Measurements from ENCODE around the gene LFNG.

Gene LFNG

GRCh38 chr7:2527505-2528467 lies 8.2 kb downstream of the LFNG start:
- Histone ChIP-seq H3K27ac (ENCODE audit: low read depth, low read length) (no peak overlapping the region), H2BK120ac (ENCODE audit: insufficient read depth, low read length, poor library complexity) (no peak overlapping the region), H3K36me3 (ENCODE audit: control insufficient read depth in 1 of 2, insufficient read depth in 2 of 2, low read length in 2 of 2) (peaks cover 35 to 38% of the 10 kb centered on the region in 2 experiments), H2AFZ (ENCODE audit: insufficient read depth, low read length, poor library complexity) (no peak overlapping the region), H3K4me3 (ENCODE audit: low read depth, low read length) (no peak overlapping the region), H2AK5ac (ENCODE audit: low read length) (no peak overlapping the region), H3K9me3 (ENCODE audit: insufficient read depth, low read depth, low read length) (peaks cover 2% of the 10 kb centered on the region), H3K27me3 (ENCODE audit: insufficient read depth, low read length) (no peaks in the 10 kb centered on the region), H4K12ac (ENCODE audit: low read depth, low read length) (no peak overlapping the region), H2BK5ac (ENCODE audit: low read depth, low read length, poor library complexity) (no peak overlapping the region), H2BK12ac (ENCODE audit: low read length) (no peak overlapping the region), H3K4ac (ENCODE audit: low read depth, low read length) (no peak overlapping the region), H3K4me1 (ENCODE audit: control insufficient read depth in 1 of 2, insufficient read depth in 2 of 2, low read length in 2 of 2) (peaks cover 42 to 47% of the 10 kb centered on the region in 2 experiments), H3K14ac (ENCODE audit: low read length) (no peak overlapping the region), H3K4me2 (ENCODE audit: low read length) (no peak overlapping the region), H3K79me1 (ENCODE audit: low read length) (peaks cover 22% of the 10 kb centered on the region), H3K9ac (ENCODE audit: low read length) (no peak overlapping the region), H3K18ac (ENCODE audit: low read length) (no peak overlapping the region), H4K8ac (ENCODE audit: low read depth, low read length) (no peak overlapping the region), H3K79me2 (ENCODE audit: control insufficient read depth, insufficient read depth, low read length, poor library complexity) (peaks cover 6% of the 10 kb centered on the region), H3K23ac (ENCODE audit: low read length) (no peak overlapping the region), H4K91ac (ENCODE audit: low read depth, low read length) (no peak overlapping the region)
- peak in 1 of 2 donors; percentile 50 for DNase-seq
- no CpG with 5 or more reads among the region's 17 CpGs for WGBS (ENCODE audit: extremely low coverage, insufficient coverage, insufficient read length)

GRCh38 chr7:2528481-2529095 lies 9.0 kb downstream of the LFNG start:
- Histone ChIP-seq H4K91ac (ENCODE audit: low read depth, low read length) (no peak overlapping the region), H2BK12ac (ENCODE audit: low read length) (no peak overlapping the region), H3K9ac (ENCODE audit: low read length) (no peak overlapping the region), H3K27ac (ENCODE audit: low read depth, low read length) (no peak overlapping the region), H2BK120ac (ENCODE audit: insufficient read depth, low read length, poor library complexity) (no peak overlapping the region), H3K18ac (ENCODE audit: low read length) (no peak overlapping the region), H3K4me3 (ENCODE audit: low read depth, low read length) (no peak overlapping the region), H2BK5ac (ENCODE audit: low read depth, low read length, poor library complexity) (no peak overlapping the region), H3K4me1 (ENCODE audit: control insufficient read depth in 1 of 2, insufficient read depth in 2 of 2, low read length in 2 of 2) (peaks cover 36 to 39% of the 10 kb centered on the region in 2 experiments), H3K14ac (ENCODE audit: low read length) (no peak overlapping the region), H3K4me2 (ENCODE audit: low read length) (no peak overlapping the region), H3K79me1 (ENCODE audit: low read length) (peaks cover 16% of the 10 kb centered on the region), H3K9me3 (ENCODE audit: insufficient read depth, low read depth, low read length) (peaks cover 2% of the 10 kb centered on the region), H3K36me3 (ENCODE audit: control insufficient read depth in 1 of 2, insufficient read depth in 2 of 2, low read length in 2 of 2) (peaks cover 35 to 38% of the 10 kb centered on the region in 2 experiments), H3K27me3 (ENCODE audit: insufficient read depth, low read length) (no peaks in the 10 kb centered on the region), H3K4ac (ENCODE audit: low read depth, low read length) (no peak overlapping the region), H3K79me2 (ENCODE audit: control insufficient read depth, insufficient read depth, low read length, poor library complexity) (peaks cover 3% of the 10 kb centered on the region), H3K23ac (ENCODE audit: low read length) (no peak overlapping the region), H2AFZ (ENCODE audit: insufficient read depth, low read length, poor library complexity) (no peak overlapping the region), H4K8ac (ENCODE audit: low read depth, low read length) (no peak overlapping the region), H2AK5ac (ENCODE audit: low read length) (peak overlapping the region; percentile 15), H4K12ac (ENCODE audit: low read depth, low read length) (no peak overlapping the region)
- no peak for DNase-seq
- no CpG with 5 or more reads among the region's 18 CpGs for WGBS (ENCODE audit: extremely low coverage, insufficient coverage, insufficient read length)

- Histone ChIP-seq H3K23ac (ENCODE audit: low read length) (no peak overlapping the region), H2BK12ac (ENCODE audit: low read length) (no peak overlapping the region), H3K27me3 (ENCODE audit: insufficient read depth, low read length) (no peaks in the 10 kb centered on the region), H2AFZ (ENCODE audit: insufficient read depth, low read length, poor library complexity) (no peak overlapping the region), H3K79me1 (ENCODE audit: low read length) (peaks cover 9% of the 10 kb centered on the region), H3K9ac (ENCODE audit: low read length) (no peak overlapping the region), H3K4me1 (ENCODE audit: control insufficient read depth in 1 of 2, insufficient read depth in 2 of 2, low read length in 2 of 2) (peaks cover 29 to 31% of the 10 kb centered on the region in 2 experiments), H3K36me3 (ENCODE audit: control insufficient read depth in 1 of 2, insufficient read depth in 2 of 2, low read length in 2 of 2) (peaks cover 35 to 38% of the 10 kb centered on the region in 2 experiments), H3K4ac (ENCODE audit: low read depth, low read length) (no peak overlapping the region), H3K9me3 (ENCODE audit: insufficient read depth, low read depth, low read length) (peaks cover 2% of the 10 kb centered on the region), H4K91ac (ENCODE audit: low read depth, low read length) (peak overlapping the region; percentile 29), H3K18ac (ENCODE audit: low read length) (peak overlapping the region; percentile 21), H4K12ac (ENCODE audit: low read depth, low read length) (no peak overlapping the region), H3K4me2 (ENCODE audit: low read length) (no peak overlapping the region), H3K79me2 (ENCODE audit: control insufficient read depth, insufficient read depth, low read length, poor library complexity) (no peaks in the 10 kb centered on the region), H2AK5ac (ENCODE audit: low read length) (peak overlapping the region; percentile 59), H3K14ac (ENCODE audit: low read length) (peak overlapping the region; percentile 34), H2BK5ac (ENCODE audit: low read depth, low read length, poor library complexity) (no peak overlapping the region), H3K27ac (ENCODE audit: low read depth, low read length) (no peak overlapping the region), H3K4me3 (ENCODE audit: low read depth, low read length) (no peak overlapping the region), H2BK120ac (ENCODE audit: insufficient read depth, low read length, poor library complexity) (no peak overlapping the region), H4K8ac (ENCODE audit: low read depth, low read length) (no peak overlapping the region)
- DNase-seq = no peak
- no CpG with 5 or more reads among the region's 30 CpGs for WGBS (ENCODE audit: extremely low coverage, insufficient coverage, insufficient read length)
Measured at GRCh38 chr7:2529161-2530070, 9.8 kb downstream of the LFNG start.
